HG02938 (cell line): ENCODE data around the gene MYL7.
"Not testable (repeated sequence)": the region's sequence is repeated elsewhere in the genome, so short reads cannot be mapped to it uniquely, and the experiment has no call there.

Experiments used
- ATAC-seq: cut with Tn5 transposase; IDR thresholded peaks from one replicate; pipeline ENCODE4 v1.9.1; 2021; ENCODE audit warnings: mild to moderate bottlenecking, moderate library complexity; ENCODE audit not compliant: unreplicated experiment

MYL7 gene

DNA sequence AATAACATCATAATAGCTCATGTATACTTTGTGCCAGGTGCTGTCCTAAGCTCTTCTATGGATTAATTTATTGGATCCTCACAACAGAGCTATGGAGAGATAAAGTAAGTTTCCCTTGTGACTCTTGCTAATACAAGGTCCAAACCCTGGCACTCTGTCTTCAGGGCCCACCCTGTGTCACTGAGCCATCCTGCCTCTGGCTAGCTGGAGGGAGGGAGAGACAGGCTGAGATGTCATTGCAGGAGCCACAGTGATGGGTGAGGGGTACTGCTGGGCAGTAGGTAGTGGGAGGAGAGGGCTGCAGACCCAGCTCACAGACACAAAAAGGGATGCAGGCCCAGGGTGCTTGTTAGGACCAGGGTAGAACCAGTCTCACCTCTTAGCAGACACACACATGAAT, 31.2 kb upstream of the MYL7 start:
- no peak for ATAC-seq

DNA sequence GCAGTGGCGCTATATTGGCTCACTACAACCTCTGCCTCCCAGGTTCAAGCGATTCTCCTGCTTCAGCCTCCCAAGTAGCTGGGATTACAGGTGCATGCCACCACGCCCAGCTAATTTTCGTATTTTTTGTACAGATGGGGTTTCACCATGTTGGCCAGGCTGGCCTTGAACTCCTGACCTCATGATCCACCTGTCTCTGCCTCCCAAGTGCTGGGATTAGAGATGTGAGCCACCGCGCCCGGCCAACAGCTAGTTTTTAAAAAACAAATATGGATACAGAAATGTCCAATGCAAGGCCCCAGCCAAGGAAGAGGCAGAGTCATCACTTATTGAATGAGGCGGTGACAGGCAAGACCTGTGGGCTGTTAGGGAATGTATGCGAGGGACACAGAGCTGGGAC, 30.8 kb upstream of the MYL7 start:
- not testable (repeated sequence) for ATAC-seq

DNA sequence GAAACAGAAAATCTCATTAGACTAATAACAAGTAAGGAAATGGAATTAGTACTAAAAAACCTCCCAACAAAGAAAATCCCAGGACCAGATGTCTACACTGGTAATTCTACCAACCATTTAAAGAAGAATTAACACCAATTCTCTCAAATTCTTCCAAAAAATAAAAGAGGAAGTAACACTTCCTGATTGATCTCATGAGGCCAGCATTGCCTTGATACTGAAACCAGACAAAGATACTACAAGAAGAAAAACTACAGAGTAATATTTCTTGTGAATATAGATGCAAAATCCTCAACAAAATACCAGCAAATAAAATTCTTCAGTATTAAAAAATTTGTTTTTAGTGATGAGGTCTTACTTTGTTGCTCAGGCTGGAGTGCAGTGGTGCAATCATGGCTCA, 26.8 kb upstream of the MYL7 start:
- ATAC-seq, result no peak

DNA sequence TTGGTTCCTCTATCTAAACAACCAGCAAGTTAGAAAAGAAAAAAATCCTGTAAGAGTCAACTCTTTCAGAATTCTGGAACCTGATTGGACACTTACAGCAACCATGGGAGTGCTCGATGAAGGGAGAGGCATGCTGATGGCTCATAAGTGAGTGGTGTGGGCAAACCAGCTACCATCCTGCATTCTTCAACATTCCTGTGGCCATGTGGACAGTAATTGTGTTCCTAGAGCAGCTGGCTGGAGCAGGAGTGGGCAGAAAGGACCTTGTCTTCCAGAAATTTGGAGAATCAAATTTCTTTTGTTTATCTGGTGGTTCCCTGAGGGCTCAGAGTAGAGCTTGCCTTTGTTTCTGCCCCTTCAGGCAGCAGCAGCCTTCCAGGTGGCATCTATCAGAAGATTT, 22.5 kb upstream of the MYL7 start:
- ATAC-seq, result no peak

DNA sequence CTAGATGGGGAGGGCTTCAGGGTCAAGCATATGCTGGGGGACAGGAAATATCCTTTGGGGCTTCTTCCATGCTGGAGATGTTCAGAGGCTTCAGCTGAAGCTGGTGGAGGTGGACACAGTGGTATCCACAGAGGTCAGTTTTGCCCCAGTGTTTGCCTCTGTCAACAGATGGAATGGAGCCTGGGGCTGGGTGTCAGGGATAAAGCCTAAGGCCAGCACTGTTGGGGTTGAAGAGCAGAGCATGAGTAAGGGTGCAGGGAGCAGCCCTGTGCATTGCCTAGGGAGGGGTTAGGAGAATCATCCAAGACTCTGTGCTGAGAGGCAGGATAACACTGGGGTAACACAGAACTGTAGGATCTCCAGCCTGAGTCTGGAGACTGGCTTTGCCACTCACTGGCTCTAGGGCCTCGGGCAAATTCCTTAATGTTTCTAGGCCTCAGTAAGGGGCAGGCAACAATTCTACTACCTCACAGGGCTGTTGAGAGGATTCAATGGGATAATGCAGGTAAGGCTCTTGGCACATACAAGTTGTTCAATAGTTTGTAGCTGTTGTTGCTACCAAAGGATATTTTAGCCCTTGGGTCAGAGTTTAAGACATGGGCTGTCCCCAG, 21.8 kb upstream of the MYL7 start:
- ATAC-seq, result no peak

DNA sequence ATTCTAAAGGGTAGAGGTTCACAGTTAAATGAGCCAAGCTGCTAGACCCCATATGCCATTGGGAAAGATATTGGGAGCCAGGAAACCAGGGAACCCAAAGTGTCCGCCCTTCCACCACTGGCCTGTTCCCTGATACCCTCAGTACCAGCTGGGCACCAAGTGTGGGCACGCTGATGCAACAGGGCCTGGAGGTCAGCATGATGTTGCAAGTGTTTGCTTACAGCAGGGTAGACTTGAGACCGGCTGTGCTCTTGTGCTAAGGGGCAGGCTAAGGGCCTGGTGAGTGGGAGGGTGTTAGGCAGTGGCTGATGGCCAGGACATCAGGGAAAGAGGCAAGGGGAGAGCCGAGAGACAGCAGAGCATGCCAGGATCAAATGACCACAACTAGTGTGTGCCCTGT, 21.0 kb upstream of the MYL7 start:
- no peak for ATAC-seq

- ATAC-seq, result no peak
Observed at GRCh38 chr7:44161371-44161770, 20.2 kb upstream of the MYL7 start.

DNA sequence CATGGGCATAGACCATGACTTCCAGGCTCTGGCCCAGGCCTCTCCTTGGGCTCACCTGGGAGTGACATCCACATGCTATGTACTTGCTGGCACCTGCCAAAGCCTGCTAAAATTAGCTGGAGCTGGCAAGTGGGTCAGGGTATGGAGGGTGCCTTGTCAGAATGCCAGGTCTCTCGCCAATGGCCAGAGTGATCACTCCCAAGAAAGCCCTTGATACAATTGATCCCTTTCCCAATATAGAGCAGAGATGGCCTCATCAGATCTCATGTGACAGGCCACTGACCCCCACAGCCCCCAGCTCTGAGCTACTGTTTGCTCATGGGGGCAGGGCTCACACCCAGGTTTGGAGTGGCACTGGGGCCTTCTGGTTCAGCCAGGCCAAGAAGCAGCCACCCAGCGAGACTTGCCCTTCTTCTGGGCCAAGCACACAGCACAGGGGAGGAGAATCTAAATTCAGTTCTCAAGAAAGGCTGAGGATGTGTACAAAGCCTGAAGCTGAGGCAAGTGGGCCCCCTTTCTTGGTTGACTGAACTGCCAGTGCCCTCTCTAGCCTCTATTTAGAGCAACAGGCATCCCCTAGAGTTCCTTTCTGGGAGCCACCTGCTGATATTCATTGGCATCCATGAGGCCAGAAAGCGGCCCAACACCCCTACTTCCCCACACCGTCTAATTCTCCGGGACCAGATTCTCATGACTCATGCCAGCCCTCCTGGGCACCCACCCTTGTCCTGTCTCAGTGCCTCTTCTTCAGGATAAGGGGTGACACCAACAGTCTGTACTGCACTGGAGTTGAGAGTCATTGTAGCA, 18.9 kb upstream of the MYL7 start:
- no peak for ATAC-seq

DNA sequence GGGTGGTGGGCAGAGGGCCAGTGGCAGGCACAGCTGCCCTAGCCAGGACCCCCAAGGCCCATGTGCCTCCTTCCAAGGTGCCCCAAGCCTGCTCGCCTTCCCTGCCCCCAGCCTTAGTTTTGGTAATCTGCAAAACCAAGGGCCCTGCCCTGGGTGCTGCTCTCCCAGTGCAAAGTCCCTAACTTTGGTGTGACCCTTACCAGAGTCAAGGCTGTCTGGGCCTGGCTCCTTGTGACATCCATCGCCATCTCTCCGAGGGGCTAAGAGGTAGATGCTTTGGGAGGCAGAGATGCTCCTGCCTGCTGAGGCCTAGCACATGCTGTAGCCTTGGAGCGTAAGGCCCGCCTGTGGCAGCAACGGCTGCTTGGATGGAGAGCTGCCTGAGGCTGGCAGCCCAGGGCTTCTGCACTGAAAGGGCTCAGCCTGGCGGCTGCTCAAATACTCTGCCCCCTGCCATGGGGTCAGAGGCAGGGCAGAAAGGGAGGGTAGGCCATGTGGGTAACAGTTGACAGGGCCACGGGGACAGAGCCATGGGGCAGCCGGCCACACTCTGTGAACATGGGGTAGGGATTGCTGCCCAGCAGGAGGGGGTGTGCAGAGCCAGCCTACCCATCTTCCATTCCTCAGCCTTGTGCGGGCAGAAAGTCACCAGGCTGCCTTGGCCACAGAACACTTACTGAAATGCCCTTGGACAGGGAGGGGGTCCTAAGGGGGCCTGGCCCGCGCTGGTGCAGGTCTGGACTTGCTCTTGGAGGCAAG, 17.9 kb upstream of the MYL7 start:
- no peak for ATAC-seq

DNA sequence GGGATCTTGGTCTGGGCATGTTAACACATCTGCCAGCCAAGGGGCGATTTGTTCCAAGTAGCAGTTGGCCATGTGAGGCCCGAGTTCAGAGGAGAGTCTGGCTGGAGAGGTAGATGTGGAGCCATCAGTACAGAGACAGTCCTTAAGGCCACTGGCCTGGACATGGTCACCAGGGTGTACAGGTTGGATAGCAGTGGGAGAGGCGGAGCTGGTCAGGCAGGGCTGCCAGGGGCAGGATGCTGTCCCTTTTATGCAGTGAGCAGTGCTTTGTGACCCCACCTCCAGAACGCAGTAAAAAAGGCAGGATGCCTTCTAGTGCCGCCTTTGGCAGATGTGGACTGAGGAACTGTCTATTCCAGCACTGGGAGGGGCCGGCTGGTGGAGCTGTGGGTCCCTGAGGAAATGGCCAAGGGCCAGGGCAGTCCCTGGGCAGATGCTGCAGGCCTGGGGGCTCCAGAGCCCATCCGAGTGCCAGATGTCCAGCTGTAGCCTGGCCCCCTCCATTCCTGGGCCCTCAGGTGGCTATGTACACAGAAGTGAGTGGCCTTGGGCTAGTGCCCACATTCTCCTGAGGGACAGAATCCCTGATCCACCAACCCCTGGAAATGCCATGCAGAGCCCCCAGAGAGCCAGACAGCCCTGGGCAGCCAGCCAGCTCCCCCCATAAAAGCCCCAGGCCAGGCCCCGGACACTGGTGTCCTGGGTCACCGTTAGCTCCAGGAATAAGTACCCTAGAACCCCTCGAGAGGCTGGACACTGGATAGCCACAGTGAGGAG, 17.2 kb upstream of the MYL7 start:
- no peak for ATAC-seq

DNA sequence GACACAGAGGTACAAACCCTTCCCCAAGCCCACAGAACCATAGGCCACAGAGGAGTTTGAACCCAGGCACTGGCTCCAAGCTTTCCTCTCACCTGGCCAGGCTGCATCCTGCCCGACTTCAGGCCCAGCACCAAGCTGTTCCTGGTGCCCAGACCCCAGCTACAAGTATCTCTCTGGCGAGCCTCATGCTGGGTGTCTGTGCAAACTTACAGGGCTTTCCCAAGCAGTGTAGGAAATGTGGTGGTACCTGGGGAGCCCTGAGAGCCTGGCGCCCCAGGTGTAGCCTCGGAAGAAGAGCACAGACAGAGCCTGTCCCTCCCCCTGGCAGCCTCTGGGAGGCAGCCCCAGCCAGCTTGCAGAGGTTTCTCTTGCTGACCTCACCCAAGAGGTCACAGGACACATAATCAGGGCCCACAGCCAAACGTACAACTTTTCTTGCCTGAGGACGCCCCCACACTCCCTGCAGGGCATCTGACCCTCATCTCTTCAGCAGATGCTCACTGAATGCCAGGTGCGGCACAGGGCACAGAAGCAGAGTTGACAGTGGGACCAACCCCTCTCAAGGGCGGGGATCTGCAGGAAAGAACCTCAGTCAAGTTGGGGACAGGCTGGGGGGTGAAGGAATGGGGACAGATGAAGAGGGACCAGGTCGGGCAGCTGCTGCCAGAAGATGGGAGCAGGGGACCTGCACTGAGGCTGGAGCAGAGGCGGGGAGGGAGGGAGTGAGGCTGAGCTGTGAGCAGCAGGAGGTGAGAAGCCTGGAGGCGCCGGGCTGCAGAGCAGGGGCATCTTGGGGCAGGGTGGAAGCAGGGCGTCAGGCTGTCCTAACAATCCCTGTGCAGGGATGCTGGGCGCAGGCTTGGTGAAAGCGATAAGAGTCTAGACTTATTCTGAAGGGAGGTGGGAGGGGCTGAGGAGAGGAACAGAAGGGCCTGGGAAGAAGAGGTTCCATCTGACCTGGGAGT, 16.3 kb upstream of the MYL7 start:
- no peak for ATAC-seq

DNA sequence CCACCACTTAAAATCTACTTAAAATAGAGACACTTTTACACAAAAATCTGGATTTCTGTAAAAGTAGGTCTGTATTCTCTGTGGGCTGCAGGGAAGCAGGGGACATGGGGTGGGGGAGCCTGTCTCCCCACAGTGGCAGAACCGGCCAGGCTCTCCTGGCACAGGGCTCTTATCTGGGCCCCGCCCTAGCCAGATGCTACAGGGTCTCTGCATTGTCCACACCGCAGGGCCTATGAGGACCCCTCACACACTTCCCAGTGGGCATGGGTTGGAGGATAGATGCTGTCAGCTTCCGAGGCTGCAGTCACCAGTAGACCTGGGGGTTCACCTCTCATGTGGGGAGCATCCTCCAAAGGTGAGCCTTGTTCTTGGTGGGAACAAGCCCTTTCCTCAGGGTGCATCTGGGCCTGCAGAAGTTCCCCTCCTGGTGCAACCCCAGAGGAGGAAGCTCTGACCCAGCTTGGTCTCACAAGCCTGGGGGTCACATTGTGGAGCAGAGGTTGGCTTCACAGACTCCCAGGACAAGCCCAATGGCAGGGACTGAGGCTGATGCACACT, 15.4 kb upstream of the MYL7 start:
- no peak for ATAC-seq

GRCh38 chr7:44155191-44156185, 14.4 kb upstream of the MYL7 start:
- no peak for ATAC-seq

DNA sequence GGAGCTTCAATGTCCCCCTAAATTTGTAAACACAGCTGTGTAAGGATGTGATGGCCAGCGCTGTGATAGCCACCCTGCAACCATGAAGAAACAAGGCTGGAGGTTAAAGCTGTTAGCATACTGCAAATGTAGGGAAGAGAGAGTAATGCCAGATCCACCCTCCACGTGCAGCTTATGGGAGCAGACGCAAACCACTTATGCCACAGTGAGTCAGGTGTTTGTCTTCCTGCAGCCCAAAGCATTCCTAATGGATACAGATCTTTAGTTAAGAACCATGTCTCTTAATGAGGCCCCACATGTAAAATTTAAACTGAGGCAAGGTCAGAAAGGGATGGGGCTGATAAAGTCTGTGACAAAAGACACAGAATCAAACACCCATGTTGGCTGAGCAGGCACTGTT, 13.6 kb upstream of the MYL7 start:
- ATAC-seq, result no peak

DNA sequence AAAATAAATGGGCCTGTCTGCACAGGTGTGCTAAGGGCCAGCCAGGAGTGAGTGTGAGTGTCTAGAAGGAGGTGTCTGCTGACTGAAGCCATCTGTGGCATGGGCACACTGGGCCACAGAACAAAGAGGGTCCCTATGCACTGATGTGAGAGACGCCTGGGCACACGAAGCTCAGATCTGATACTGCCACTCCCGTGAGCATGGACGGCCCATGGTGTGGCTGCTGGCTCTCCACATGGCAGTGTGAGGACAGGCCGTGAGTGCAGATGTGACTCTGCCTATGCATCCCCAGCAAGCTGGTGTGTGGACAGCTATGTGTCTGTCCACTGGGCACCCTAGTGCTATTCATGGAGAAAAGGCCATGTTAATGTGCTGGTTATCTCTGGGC, 12.8 kb upstream of the MYL7 start:
- no peak for ATAC-seq

DNA sequence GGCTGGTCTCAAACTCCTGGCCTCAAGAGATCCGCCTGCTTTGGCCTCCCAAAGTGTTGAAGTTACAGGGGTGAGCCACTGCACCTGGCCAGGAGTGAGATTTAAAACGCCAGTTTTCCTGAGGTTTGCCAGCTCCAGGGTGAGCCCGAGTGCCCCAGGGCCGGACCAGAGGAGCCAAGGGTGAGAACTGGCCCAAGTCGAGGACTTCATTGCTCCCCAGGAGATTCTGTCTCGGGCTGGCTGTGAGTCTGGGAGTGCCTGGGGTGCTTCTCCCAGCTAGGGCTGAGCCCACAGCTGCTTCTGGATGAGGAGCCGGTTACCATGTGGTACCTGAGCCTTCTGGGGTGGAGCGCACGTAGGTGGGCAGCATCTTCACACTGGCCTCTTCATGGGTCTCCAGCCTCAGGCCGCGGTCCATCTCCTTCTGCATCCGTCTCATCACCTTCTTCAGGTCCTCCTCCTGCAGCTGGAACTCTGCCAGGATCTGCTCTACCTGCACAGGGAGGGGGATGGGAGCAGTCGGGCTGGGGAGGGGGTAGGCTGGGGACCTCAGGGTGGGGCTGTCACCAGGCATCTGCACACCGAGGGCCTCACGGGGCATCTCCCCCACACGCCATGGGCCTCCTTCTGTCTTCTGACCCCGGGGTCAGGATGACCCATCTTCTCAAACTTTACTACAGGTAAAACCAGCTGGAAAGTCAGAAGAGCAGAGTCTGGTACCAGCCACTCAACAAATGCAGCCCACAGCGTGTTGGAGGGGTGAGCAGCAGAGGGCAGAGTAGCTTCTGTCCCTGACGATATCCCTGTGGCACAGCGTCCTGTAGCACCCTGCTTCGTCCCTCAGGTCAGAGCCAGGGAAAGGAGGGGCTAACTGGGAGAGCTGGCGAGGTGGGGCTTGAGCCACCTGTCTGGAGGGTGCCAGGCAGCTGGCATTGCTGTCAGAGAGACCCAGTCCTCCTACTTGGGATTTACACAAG, 12.1 kb upstream of the MYL7 start:
- ATAC-seq, result no peak

- ATAC-seq, result no peak
Observed at GRCh38 chr7:44151956-44152355, 10.8 kb upstream of the MYL7 start.
